ENCODE measurements around the gene SLC39A9.

SLC39A9 gene

GRCh38 chr14:69423279-69423678 is 24.8 kb downstream of the SLC39A9 start:
- DNase-seq (ENCODE audit: low spot score in 2 of 2): no peak
- in situ Hi-C loops (cut with MboI; ENCODE audit: low sequenced_read_pairs): no loop called here
- peaks cover 21% of the 10 kb centered on the region for H3K36me3 ChIP-seq (replicated peaks)

GRCh38 chr14:69424149-69424923 is 25.8 kb downstream of the SLC39A9 start:
- no peak for DNase-seq (ENCODE audit: low spot score in 2 of 2)
- in situ Hi-C loops (cut with MboI; ENCODE audit: low sequenced_read_pairs): no loop called here
- no peaks in the 10 kb centered on the region for H3K27me3 ChIP-seq (ENCODE audit: low read depth)
- peaks cover 21% of the 10 kb centered on the region for H3K36me3 ChIP-seq (replicated peaks)
- H3K9me3 ChIP-seq: no peaks in the 10 kb centered on the region
- no peak overlapping the region for H3K4me3 ChIP-seq
- H3K4me1 ChIP-seq: no peaks in the 10 kb centered on the region

More at GRCh38 chr14:69423279-69423678, 24.8 kb downstream of the SLC39A9 start:
- Histone ChIP-seq H3K4me3 (no peak overlapping the region), H3K9me3 (no peaks in the 10 kb centered on the region), H3K27me3 (ENCODE audit: low read depth) (no peaks in the 10 kb centered on the region), H3K4me1 (no peaks in the 10 kb centered on the region)

- in situ Hi-C loops (cut with MboI; ENCODE audit: low sequenced_read_pairs): no loop called here
- H3K4me1 ChIP-seq: no peaks in the 10 kb centered on the region
These were observed 29.1 kb downstream of the SLC39A9 start for GRCh38 chr14:69427596-69427995.

GRCh38 chr14:69428289-69428998 is 30.0 kb downstream of the SLC39A9 start:
- in situ Hi-C loops (cut with MboI; ENCODE audit: low sequenced_read_pairs): no loop called here

More at GRCh38 chr14:69427596-69427995, 29.1 kb downstream of the SLC39A9 start:
- Histone ChIP-seq H3K9me3 (no peaks in the 10 kb centered on the region), H3K27me3 (ENCODE audit: low read depth) (no peaks in the 10 kb centered on the region), H3K36me3 (replicated peaks) (peaks cover 21% of the 10 kb centered on the region), H3K4me3 (no peak overlapping the region)
- no peak for DNase-seq (ENCODE audit: low spot score in 2 of 2)

GRCh38 chr14:69429643-69430042 is 31.2 kb downstream of the SLC39A9 start:
- peaks cover 16% of the 10 kb centered on the region for H3K36me3 ChIP-seq (replicated peaks)
- DNase-seq (ENCODE audit: low spot score in 2 of 2): no peak
- H3K4me1 ChIP-seq: no peaks in the 10 kb centered on the region
- in situ Hi-C loops (cut with MboI; ENCODE audit: low sequenced_read_pairs): no loop called here
- H3K9me3 ChIP-seq: no peaks in the 10 kb centered on the region
- no peaks in the 10 kb centered on the region for H3K27me3 ChIP-seq (ENCODE audit: low read depth)
- no peak overlapping the region for H3K4me3 ChIP-seq

More at GRCh38 chr14:69428289-69428998, 30.0 kb downstream of the SLC39A9 start:
- Histone ChIP-seq H3K4me1 (no peaks in the 10 kb centered on the region), H3K9me3 (no peaks in the 10 kb centered on the region), H3K36me3 (replicated peaks) (peaks cover 21% of the 10 kb centered on the region), H3K27me3 (ENCODE audit: low read depth) (no peaks in the 10 kb centered on the region), H3K4me3 (no peak overlapping the region)
- DNase-seq (ENCODE audit: low spot score in 2 of 2): no peak

GRCh38 chr14:69430306-69430939 is 31.9 kb downstream of the SLC39A9 start:
- DNase-seq (ENCODE audit: low spot score in 2 of 2): no peak
- in situ Hi-C loops (cut with MboI; ENCODE audit: low sequenced_read_pairs): no loop called here
- Histone ChIP-seq H3K9me3 (no peaks in the 10 kb centered on the region), H3K27me3 (ENCODE audit: low read depth) (no peaks in the 10 kb centered on the region), H3K4me1 (no peaks in the 10 kb centered on the region), H3K36me3 (replicated peaks) (peaks cover 16% of the 10 kb centered on the region), H3K4me3 (no peak overlapping the region)

GRCh38 chr14:69432364-69432763 is 33.9 kb downstream of the SLC39A9 start:
- Histone ChIP-seq H3K4me1 (0 out of 2 replicates have a peak, but pooled peaks cover 2% of the 10 kb centered on the region), H3K36me3 (replicated peaks) (0 out of 2 replicates have a peak, but pooled peaks cover 3% of the 10 kb centered on the region), H3K27me3 (ENCODE audit: low read depth) (no peaks in the 10 kb centered on the region), H3K9me3 (no peaks in the 10 kb centered on the region), H3K4me3 (no peak overlapping the region)
- DNase-seq (ENCODE audit: low spot score in 2 of 2): no peak
- in situ Hi-C loops (cut with MboI; ENCODE audit: low sequenced_read_pairs): no loop called here

GRCh38 chr14:69439521-69440270 is 41.2 kb downstream of the SLC39A9 start:
- no peaks in the 10 kb centered on the region for H3K27me3 ChIP-seq (ENCODE audit: low read depth)
- peak in 1 of 2 experiments; percentile 37 for DNase-seq (ENCODE audit: low spot score in 2 of 2)
- no peak overlapping the region for H3K4me3 ChIP-seq
- 0 out of 2 replicates have a peak, but pooled peaks cover 2% of the 10 kb centered on the region for H3K4me1 ChIP-seq
- H3K9me3 ChIP-seq: no peaks in the 10 kb centered on the region
- H3K36me3 ChIP-seq (replicated peaks): no peaks in the 10 kb centered on the region
- in situ Hi-C loops (cut with MboI; ENCODE audit: low sequenced_read_pairs): no loop called here

- no peaks in the 10 kb centered on the region for H3K9me3 ChIP-seq
- DNase-seq (ENCODE audit: low spot score in 2 of 2): no peak
- H3K4me1 ChIP-seq: no peaks in the 10 kb centered on the region
- H3K27me3 ChIP-seq (ENCODE audit: low read depth): no peaks in the 10 kb centered on the region
- H3K4me3 ChIP-seq: no peak overlapping the region
- in situ Hi-C loops (cut with MboI; ENCODE audit: low sequenced_read_pairs): no loop called here
- no peaks in the 10 kb centered on the region for H3K36me3 ChIP-seq (replicated peaks)
These were observed 43.5 kb downstream of the SLC39A9 start for GRCh38 chr14:69441948-69442347.

- Histone ChIP-seq H3K4me1 (no peaks in the 10 kb centered on the region), H3K9me3 (no peaks in the 10 kb centered on the region), H3K36me3 (replicated peaks) (no peaks in the 10 kb centered on the region), H3K27me3 (ENCODE audit: low read depth) (no peaks in the 10 kb centered on the region), H3K4me3 (no peak overlapping the region)
- in situ Hi-C loops (cut with MboI; ENCODE audit: low sequenced_read_pairs): no loop called here
- no peak for DNase-seq (ENCODE audit: low spot score in 2 of 2)
These were observed 44.9 kb downstream of the SLC39A9 start for GRCh38 chr14:69443296-69443805.

- H3K4me1 ChIP-seq: no peaks in the 10 kb centered on the region
- no peaks in the 10 kb centered on the region for H3K27me3 ChIP-seq (ENCODE audit: low read depth)
- H3K4me3 ChIP-seq: no peak overlapping the region
- no peak for DNase-seq (ENCODE audit: low spot score in 2 of 2)
- H3K36me3 ChIP-seq (replicated peaks): no peaks in the 10 kb centered on the region
- in situ Hi-C loops (cut with MboI; ENCODE audit: low sequenced_read_pairs): no loop called here
- H3K9me3 ChIP-seq: no peaks in the 10 kb centered on the region
These were observed 50.7 kb downstream of the SLC39A9 start for GRCh38 chr14:69449216-69449615.

- in situ Hi-C loops (cut with MboI; ENCODE audit: low sequenced_read_pairs): no loop called here
- Histone ChIP-seq H3K27me3 (ENCODE audit: low read depth) (no peaks in the 10 kb centered on the region), H3K36me3 (replicated peaks) (peaks cover 14% of the 10 kb centered on the region), H3K9me3 (no peaks in the 10 kb centered on the region), H3K4me3 (no peak overlapping the region), H3K4me1 (no peaks in the 10 kb centered on the region)
- DNase-seq (ENCODE audit: low spot score in 2 of 2): no peak
These were observed 53.4 kb downstream of the SLC39A9 start for GRCh38 chr14:69451941-69452340.

GRCh38 chr14:69458350-69458749 is 59.9 kb downstream of the SLC39A9 start:
- Histone ChIP-seq H3K4me3 (no peak overlapping the region), H3K4me1 (no peaks in the 10 kb centered on the region), H3K36me3 (replicated peaks) (peaks cover 14% of the 10 kb centered on the region), H3K27me3 (ENCODE audit: low read depth) (no peaks in the 10 kb centered on the region), H3K9me3 (no peaks in the 10 kb centered on the region)
- DNase-seq (ENCODE audit: low spot score in 2 of 2): no peak
- in situ Hi-C loops (cut with MboI; ENCODE audit: low sequenced_read_pairs): no loop called here

Measured in HAP-1 (cell line).